ENCODE measurements around the gene HSD17B4.

DNA sequence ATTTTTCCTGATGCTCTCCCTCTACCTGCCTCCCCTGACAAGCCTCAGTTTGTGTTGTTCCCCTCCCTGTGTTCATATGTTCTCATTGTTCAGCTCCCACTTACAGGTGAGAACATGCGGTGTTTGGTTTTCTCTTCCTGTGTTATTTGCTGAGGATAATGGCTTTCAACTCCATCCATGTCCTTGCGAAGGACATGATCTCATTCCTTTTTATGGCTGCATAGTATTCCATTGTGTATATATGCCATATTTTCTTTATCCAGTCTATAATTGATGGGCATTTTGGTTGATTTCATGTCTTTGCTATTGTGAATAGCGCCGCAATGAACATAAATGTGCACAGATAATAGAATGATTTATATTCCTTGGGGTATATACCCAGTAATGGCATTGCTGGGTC lies 99.5 kb downstream of the HSD17B4 start:
- TF ChIP-seq, protein P1, sequence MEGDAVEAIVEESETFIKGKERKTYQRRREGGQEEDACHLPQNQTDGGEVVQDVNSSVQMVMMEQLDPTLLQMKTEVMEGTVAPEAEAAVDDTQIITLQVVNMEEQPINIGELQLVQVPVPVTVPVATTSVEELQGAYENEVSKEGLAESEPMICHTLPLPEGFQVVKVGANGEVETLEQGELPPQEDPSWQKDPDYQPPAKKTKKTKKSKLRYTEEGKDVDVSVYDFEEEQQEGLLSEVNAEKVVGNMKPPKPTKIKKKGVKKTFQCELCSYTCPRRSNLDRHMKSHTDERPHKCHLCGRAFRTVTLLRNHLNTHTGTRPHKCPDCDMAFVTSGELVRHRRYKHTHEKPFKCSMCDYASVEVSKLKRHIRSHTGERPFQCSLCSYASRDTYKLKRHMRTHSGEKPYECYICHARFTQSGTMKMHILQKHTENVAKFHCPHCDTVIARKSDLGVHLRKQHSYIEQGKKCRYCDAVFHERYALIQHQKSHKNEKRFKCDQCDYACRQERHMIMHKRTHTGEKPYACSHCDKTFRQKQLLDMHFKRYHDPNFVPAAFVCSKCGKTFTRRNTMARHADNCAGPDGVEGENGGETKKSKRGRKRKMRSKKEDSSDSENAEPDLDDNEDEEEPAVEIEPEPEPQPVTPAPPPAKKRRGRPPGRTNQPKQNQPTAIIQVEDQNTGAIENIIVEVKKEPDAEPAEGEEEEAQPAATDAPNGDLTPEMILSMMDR (IDR thresholded peaks at IDR 0.05; ENCODE audit: poor library complexity), result no peak
- TF ChIP-seq EZH2 (IDR thresholded peaks at IDR 0.05; ENCODE audit: borderline replicate concordance) (no peak), EZH2phosphoT487 (IDR thresholded peaks at IDR 0.05; ENCODE audit: low read depth, severe bottlenecking, unreplicated experiment) (no peak)

Measured in hepatocyte (in vitro differentiated cells).